GM04504 (cell line): ENCODE measurements around the gene NTRK3.
A peak's percentile ranks its signal among the peaks of the same experiment; 100 is the strongest.

ENCODE experiments used
- DNase-seq: peaks from one replicate; pipeline ENCODE4 v3.0.0-alpha.2; 2012; ENCODE audit warnings: low read depth

NTRK3 gene

GRCh38 chr15:88029696-88030095, 226.8 kb downstream of the NTRK3 start:
- peak; percentile 46 for DNase-seq

DNA sequence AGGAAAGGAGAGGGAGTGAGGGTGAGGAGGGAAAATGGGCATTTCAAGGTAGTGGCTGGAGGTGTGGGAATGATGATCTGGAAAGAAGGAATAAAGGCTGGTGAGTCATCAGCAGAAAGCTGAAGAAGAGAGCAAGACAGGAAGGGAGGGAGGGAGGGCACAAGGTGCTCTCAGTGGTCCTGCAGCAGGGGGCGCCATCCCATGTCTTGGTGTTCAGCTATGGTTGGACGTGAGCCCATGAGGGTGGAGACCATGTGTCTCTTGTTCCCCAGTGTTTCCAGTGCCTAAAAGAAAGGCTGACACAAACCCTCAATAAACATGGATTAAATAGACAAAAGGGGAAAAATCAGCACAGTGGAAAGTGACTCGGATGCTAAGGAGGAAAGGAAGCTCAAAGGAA, 228.5 kb downstream of the NTRK3 start:
- DNase-seq: no peak

DNA sequence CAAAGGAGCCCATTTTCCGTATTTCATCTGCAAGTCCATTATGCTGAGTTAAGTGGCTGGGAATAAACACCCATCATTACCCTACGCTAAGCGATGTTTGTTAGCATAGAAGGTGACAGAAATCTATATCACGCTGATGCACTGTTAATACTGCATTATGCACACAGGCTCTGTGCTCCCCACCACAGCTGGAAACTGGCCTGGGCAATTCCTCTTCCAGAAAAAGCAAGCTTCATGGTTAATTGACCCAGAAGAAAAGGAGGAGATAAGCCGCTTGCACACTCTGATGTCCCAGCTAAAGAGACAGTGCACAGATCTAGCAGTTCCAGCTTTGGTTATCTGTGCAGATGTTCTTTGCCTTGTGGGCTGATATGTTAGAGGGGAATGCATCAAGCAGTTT, 232.6 kb downstream of the NTRK3 start:
- no peak for DNase-seq

GRCh38 chr15:88022716-88023115, 233.8 kb downstream of the NTRK3 start:
- no peak for DNase-seq

DNA sequence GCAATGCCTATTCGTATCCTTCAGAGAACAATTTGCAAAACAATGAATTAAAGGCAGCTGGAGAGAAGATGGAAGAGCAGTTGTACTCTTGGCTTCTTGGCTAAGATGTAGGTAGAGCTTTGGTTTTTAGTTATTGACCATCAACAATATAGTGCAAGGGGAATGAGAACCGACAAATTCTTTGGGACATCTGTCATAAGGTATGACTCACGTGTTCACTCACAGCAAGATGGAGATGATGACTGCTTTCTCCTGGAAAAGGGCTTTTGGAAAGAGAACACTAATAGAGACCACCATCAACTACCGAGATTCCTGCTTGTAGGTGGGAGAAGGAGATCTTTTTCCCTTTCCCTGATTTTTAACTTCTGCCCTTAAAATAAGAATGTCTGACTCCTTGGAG, 234.9 kb downstream of the NTRK3 start:
- no peak for DNase-seq

DNA sequence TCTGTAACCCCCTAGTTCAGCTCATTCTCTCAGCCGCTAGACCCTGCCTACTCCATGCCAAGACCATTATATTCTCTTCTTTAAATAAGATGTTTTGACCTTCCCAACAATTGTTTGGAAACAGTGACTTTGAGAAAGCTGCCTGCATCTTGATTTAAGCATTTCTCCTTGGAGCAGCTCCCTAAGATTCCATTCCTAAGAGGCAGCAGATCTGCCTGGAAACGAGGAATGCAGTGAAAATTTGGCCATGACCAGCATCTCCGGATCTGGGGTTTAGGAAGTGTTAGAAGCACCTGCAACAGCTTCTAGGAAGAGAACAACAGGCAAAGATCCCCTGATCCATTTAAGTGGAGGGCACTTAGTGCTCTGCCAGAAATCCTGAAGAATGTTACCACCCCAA, 235.7 kb downstream of the NTRK3 start:
- DNase-seq: no peak

DNA sequence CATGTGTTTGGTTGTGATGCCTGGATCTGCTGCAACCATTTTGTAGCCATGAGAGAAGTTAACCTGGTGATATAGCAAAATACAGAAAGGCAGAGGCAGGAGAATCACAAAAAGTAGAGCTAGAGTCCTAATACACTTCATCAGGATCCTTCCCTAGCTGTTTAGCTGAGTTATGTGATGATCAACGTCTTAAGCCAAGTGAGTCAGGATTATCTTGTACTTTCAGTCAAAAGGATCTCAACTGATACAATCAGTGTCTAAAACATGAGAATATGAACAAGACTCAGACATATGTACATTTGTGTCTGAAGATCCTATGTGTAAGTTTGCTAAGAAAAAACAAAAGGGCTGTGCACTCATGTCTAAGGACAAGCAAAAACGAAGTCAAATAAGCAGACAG, 236.9 kb downstream of the NTRK3 start:
- no peak for DNase-seq

- peak; percentile 65 for DNase-seq
These were observed 237.5 kb downstream of the NTRK3 start for GRCh38 chr15:88018869-88019641.

- no peak for DNase-seq
These were observed 238.8 kb downstream of the NTRK3 start for GRCh38 chr15:88017753-88018152.

DNA sequence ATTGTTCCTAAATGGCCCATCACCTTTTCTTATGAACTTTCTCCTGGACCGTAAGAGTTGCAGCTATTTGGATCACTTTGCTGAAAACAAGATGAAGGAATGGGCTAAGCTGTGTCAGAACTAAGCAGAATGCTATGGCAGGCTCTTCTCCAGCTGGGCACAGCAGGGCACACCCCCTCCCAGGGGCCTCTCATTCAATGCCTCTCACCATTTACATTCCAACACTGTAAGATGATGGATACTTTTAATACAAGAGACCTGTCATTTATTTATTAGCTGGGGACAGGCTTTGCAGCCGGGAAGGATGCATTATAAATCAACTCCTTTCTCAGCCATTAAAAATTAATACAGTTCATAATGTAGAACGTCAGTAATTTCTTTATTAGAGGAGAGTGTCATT, 240.1 kb downstream of the NTRK3 start:
- DNase-seq: no peak

GRCh38 chr15:88015228-88015860, 241.2 kb downstream of the NTRK3 start:
- DNase-seq: no peak

- DNase-seq: no peak
These were observed 241.9 kb downstream of the NTRK3 start for GRCh38 chr15:88014454-88015160.

DNA sequence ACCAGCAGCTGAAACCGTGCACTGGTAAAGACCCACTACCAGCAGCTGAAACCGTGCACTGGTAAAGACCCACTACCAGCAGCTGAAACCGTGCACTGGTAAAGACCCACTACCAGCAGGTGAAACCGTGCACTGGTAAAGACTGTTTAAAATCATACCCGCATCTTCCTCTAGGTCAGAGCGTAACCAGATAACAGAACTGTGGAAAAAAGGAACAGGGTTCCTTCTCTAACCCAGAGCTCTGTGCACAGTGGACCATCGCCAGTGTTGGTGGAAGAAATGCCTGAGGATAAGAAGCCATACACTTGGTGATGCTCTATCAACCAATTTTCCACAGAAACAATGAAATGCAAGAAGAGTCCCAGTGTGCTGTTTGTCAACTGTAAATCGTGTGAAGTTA, 243.4 kb downstream of the NTRK3 start:
- DNase-seq: no peak

DNA sequence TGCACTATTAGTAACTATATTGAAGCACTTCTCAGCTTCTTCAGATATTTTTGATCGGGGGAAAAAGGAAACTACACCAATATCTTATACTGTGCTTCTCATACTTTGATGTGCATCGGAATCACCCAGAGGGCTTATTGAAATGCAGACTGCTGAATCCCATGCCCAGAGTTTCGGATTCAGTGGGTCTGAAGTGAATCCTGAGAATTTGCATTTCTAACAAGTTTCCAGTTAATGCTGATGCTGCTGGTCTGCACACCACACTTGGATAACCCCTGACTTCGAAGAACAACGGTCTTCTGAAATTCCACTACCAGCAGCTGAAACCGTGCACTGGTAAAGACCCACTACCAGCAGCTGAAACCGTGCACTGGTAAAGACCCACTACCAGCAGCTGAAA, 243.9 kb downstream of the NTRK3 start:
- DNase-seq: no peak

DNA sequence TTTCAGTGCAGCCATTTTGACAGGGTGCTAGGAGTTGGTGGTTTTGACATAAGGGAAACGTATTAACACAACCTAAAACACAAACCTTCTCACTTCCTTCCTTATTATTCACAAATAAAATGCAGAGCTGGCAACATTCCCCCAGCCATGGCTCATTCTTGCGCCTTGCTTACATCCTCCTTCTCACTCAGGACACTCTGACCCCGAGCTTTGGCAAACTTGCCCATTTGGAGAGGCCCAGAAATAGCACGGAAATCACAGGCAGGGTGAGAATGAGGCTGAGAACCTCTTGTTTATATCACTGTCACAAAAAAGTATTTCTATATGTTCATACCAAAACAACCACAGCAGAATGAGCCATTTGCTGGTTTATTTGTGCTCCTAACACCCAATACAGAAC, 244.3 kb downstream of the NTRK3 start:
- no peak for DNase-seq

DNA sequence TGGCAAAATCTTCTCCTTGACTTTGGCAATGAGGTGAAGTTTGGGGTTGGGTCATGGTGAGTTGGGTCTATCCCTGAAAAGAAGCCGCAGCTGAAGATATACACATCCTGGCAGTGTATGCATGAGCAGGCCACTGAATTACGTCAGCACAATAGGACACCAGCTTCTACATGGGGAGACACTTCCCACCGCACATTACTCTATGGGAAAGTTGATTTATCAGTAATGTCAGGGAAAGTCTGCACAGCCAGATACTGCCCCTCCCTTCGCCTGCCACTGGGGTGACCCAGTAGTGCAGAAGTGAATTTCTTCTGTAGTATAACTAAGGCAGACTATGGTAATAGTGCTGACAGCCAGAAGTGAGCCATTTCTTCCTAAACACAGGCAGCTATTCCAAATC, 245.0 kb downstream of the NTRK3 start:
- DNase-seq: no peak

DNA sequence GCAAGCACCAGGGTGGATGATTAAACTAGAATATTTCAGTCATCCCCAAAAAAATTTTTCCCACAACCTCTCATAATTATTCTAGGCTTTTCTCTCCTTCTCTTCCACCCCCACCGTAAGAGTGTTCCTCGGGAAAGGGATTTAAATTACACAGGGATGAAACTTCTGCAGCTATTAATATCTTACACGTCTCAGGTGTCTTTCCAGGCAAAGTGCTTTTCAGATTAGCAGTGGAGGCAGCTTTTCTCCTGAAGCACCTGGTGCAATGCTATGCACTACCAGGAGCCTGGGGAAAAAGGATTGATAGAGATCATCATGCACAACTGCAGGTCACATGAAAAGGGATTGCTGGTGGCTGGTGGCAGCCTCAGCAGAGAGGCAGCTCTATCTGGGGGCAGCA, 250.4 kb downstream of the NTRK3 start:
- DNase-seq: no peak

GRCh38 chr15:88004399-88004798, 252.1 kb downstream of the NTRK3 start:
- no peak for DNase-seq

GRCh38 chr15:88003541-88004327, 252.8 kb downstream of the NTRK3 start:
- DNase-seq: no peak

DNA sequence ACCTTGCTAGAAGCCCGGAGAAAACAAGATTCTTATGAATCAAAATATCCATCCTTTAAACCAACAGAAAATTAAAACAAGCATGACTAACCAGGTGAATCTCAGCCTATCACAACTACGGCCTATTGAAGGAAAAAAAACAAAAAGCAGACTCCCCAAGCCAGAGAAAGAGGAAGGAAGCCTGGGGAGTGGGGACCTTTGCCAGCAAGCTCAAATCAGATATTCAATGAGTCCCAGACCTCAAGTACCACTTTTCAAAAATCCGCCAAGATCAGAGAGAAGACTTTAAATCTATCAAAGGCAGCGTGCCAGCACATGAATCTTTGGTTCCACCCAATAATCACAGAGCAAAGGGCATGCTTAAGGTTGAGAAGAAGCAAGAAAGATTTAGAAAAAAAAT, 253.8 kb downstream of the NTRK3 start:
- DNase-seq: no peak

DNA sequence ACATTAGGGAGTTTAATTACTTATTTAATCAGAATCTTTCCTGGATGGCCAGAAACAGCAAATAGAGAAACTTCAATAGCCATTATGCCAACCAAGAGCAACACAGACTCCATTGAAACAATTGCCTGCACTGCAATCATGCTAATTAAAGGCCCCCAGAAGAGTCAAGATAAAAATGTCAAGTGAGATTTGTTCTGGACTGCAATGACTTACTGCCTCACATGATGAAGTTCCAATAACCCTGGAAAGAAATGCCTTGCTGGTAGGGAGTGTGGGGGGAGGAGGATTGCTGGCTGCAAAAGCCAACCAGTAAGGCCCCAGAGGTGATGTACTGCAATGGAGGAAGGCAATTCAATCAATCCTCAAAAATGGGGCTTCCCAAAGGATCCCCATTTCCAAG, 257.9 kb downstream of the NTRK3 start:
- DNase-seq: no peak

DNA sequence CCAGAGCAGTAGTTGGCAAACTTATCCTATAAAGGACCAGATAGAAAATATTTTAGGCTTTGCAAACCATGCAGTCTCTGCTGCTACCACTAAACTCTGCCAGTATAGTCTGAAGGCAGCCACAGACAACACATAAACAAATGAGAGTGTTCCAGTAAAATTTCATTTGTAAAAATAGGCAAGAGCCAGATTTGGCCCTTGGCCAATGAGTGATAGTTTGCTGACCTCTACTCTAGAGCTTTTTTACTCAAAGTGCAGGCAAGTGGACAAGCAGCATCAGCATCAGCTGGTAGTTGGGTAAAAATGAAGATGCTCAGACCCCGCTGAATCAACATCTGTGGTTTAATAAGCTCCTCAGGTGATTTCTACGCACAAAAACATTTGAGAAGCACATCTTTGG, 269.8 kb downstream of the NTRK3 start:
- no peak for DNase-seq

DNA sequence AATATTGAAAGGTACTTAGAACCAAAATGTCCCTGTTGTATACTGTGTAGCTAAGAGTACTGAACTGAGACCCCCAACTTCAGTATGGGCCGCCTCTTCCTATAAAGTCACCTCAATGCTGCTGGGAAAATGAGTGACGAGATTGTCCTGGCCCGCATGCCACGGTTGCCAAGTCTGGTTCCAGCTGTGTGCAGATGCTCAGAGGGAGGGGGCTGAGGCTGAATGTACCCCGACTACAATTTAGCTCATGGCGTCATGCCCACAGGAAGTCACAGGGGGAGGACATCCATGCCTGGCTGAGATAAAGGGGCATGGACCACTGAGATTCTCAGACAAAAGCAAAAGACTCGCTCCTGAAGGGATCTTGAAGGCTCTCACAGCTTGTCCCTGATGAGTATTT, 271.1 kb downstream of the NTRK3 start:
- DNase-seq: no peak
